HL-60 (cell line): ENCODE measurements around the gene DDTL.
"Not testable (repeated sequence)": the region's sequence is repeated elsewhere in the genome, so short reads cannot be mapped to it uniquely, and the experiment has no call there.

Experiments
- CTCF ChIP-seq: IDR thresholded peaks from one replicate; pipeline ENCODE4 v1.5.1; 2011; ENCODE audit warnings: low read length, control low read depth, inconsistent platforms; ENCODE audit not compliant: insufficient read depth
- GABPA ChIP-seq: IDR thresholded peaks from 2 replicates; pipeline ENCODE4 v1.6.1; 2012; ENCODE audit warnings: low read depth
- POLR2AphosphoS5 ChIP-seq: IDR thresholded peaks from 2 replicates; pipeline ENCODE4 v1.6.1; 2012; ENCODE audit warnings: low read depth

- TF ChIP-seq GABPA, POLR2AphosphoS5, CTCF: not testable (repeated sequence)
Measured at GRCh38 chr22:23999779-24000178, 33.1 kb downstream of the DDTL start.
